Activated CD4-positive, alpha-beta T cell treated with anti-CD3 and anti-CD28 coated beads, Interleukin-2, amount 50 U/mL, for 24 hours (primary cell): ENCODE data around the gene NTNG2.
"Not testable (repeated sequence)": the region's sequence is repeated elsewhere in the genome, so short reads cannot be mapped to it uniquely, and the experiment has no call there.

Experiments
- DNase-seq, 2 donors: peaks; one replicate each; pipeline ENCODE4 v3.0.0-alpha.2; 2020; ENCODE audit warnings: low read depth in 1 of 2, low spot score in 1 of 2

NTNG2 gene, protein sequence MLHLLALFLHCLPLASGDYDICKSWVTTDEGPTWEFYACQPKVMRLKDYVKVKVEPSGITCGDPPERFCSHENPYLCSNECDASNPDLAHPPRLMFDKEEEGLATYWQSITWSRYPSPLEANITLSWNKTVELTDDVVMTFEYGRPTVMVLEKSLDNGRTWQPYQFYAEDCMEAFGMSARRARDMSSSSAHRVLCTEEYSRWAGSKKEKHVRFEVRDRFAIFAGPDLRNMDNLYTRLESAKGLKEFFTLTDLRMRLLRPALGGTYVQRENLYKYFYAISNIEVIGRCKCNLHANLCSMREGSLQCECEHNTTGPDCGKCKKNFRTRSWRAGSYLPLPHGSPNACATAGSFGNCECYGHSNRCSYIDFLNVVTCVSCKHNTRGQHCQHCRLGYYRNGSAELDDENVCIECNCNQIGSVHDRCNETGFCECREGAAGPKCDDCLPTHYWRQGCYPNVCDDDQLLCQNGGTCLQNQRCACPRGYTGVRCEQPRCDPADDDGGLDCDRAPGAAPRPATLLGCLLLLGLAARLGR

DNA sequence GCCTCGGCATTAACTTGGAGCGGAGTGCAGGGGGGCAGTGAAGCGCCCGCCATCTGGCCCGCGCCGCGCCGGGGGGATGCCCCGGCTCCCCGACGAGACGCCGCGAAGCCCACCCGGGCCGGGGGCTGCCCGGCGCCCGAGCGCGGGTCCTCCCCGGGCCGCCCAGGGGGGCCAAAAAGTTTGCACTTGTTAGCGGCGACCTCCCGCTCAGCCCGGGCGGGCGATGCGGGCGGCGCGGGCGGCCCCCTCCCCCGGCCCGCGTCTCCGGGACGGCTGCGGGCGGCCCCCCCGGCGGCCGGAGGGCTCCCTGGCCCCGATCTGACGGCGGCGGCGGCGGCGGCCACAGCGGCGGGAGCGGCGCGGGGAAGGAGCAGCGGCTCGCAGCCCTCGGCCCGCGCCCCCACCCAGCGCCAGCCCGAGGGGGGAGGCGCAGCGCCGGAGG lies at the start of gene NTNG2:
TSS of gene NTNG2 (plus strand) at position 316 of the 442 bp plus-strand sequence. CDS start 4,774 bp downstream, outside the sequence.
- no peak for DNase-seq

DNA sequence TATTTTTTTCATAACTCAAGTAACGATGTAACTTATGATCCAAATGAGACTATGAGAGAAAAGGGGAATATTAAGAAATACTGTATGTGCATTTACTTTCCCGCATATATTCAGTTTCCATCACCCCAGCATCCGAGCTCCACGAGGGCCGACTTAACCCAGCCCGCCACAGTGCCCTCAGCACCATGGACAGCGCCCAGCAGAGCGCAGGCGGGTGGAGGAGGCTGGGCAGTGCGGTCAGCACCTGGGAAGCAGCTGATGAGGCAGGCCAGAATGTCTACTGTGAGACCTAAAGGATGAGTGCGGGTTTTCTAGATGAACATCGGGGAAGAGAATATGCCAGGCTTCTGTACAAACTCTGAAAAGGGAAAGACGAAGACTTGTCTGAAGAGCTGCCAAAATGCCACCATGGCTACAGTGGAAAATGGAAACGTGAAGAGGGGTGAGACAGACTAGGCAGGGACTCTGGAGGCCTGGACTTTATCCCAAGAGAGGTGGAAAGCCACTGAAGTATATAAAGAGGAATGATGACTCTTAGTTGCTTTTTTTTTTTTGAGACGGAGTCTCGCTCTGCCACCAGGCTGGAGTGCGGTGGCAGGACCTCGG lies 47.7 kb upstream of the NTNG2 start:
- DNase-seq: no peak

DNA sequence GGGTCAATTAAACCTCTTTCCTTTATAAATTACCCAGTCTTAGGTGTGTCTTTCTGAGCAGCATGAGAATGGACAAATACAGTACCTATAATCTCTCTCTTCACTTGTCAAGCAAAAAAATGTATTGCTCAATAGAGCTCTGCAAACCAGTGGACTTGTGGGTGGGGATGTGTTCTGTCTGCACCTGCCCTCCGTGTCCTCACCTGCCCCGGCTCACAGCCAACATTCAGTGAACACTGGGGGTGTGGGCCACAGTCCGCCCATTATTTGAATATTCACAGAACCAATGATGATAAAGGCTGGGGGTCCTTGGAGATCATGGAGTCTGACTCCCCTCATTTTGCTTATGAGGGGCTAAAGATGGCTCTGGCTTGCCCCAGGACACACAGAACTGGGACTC lies 45.3 kb upstream of the NTNG2 start:
- DNase-seq: no peak

DNA sequence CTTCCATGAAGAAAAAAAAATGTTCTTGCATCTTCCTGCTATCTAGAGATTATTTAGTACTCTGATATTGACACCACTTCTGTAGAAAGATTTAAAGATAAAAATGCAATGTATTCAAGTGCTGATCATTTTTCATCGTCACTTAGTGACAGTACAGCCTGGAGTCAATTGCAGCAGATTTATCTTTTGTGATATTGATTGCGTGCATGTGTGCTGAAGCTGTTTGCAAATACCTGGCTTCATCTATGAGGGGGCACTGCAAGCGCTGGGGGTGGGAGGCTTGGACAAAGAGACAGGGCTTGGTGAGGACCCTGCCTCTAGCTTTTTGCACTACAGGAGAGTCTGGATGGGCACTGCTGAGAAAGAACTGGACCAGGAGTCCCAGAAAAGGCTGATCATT lies 44.2 kb upstream of the NTNG2 start:
- DNase-seq: no peak

DNA sequence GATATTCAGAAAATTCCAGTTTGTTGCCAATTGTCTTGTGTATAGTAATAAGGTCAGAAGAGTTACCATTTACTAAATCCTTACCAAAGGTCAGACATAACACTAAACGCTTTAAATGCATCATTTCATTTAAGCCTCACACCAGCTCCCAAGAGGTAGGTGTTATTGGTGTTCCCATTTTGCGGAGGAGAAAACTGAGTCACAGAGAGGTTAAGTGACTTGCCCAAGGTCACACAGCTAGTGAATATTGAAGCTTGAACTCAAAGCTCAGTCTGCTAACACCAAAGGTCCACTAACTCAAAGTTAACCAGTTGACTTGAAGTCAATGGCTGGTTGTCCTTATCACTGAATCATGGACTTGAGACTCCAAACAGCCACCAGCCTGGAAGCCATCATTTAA lies 40.8 kb upstream of the NTNG2 start:
- DNase-seq: no peak

DNA sequence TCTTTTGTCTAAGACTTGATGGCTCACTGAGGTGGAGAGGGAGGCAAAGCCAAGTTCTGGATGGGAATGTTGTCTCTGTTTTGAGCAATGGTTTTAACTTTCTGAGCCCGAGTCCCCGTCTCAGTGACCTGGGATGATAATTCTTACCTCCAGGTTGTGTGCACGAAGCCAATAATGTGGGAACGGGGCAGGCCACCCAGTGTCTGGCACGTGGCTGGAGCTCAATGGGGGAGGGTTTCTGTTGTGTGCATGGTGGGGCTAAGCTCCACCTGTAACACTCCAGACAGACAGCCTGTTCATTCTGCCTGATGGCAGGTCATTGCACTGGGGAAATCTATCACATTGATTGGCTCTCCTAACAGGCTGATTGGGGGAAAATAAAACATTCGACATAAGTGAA lies 37.1 kb upstream of the NTNG2 start:
- DNase-seq: no peak

DNA sequence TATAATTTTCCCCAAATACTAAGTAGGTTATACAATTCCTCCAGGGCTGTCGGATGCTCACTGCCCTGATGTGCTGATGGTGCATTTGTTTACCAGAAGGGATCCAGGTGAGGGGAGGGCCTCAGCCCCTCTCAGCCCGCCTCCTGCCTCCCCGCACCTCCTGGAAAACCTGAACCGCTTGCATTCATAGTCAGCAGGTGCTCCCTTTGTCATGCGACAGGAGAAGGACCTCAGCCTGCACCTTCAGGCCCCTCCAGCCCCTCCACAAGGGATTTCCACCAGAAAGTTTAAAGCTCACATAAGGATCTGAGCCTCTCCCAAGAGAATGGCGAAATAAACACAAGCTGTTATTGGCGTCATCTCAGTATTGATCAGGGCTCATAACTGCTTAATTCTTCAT lies 36.5 kb upstream of the NTNG2 start:
- no peak for DNase-seq

DNA sequence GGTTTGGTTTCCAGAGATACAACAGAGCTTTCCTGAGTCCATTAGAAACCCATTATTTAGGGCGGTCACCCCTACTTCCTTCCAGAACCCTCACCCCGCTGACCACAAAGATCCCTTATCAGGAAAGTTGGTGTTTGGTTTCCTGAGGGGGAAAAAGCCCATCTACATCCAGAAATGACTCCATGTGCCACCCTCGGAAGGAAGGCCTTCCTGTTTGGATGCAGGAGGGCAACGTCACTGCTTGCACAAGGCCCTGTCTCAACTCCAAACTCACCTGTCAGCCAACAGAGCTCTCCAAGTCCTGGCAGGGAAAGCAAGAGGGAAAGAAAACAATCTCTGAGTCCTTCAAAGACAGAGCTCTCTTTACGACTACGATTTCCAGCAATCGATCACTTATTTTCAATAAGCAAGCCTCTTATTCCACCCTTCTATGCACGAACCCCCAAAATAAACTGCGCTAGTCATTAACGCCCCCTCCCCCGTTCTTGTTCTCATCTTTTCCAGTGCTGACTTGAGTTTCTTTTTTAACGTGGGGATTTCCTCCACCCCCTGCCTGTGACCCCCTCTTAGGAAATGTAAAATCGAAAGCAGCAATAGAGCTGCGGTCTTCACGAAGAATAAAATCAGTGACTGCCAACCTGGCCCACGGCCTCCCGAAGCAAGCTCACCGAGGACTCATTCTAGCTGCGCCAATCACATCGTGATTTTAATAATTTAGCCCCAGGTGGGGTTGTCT lies 35.7 kb upstream of the NTNG2 start:
- DNase-seq: peak in 1 of 2 donors; percentile 10

DNA sequence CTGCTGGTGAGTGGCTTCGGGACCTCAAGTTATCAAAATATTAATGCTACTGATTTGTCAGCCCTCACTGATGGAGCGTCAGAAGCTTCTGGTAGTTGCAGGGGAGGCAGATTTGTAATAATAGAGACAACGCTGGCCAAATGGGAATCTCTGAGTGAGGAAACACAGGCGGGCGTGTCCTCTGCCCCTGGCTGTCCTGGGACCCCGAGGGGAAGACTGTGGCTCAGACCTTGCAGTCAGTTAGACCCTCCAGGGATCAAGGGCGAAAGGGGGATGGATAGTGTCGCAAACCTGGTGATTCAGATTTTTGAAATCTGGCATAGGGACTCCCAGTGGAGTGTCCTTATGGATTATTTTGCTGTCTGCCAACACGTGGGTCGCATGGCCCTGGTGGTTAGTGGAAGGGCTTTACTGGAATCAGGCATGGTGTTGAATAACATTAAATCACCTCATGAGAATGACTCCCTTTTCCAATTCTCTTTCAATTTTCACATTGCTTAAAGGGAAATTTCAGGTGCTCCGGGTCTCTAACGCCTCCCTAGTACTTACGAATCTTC lies 35.1 kb upstream of the NTNG2 start:
- DNase-seq: no peak

DNA sequence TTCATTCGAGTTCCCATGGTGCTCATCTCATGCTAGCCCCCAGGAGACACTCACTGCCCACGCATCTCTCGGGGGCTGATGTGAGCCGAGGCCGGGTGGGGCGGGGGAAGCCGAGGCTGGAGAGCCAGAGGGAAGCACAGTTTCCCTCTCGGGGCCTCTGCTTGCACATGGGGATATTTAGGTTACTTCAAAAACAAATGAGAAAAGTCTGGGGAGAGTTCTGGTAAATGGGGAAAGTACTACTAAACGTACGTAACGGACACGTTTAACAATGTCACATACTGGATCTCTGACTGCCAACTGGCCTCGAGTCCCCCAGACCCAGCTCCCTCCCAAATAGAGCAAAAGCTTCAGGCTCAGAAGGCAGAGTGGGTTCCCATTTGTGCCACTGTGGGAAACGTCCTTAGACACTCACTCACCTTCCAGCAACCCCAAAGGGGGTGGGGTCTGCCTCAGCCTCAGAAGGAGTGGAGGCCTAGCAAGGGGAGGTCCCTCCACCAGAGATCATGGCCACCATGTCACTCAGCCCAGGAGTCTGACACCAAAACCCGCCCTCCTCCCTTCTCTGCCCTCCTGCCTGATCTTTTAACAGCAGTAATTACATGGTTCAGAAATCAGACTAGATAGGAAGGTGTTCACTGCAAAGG lies 33.8 kb upstream of the NTNG2 start:
- no peak for DNase-seq

DNA sequence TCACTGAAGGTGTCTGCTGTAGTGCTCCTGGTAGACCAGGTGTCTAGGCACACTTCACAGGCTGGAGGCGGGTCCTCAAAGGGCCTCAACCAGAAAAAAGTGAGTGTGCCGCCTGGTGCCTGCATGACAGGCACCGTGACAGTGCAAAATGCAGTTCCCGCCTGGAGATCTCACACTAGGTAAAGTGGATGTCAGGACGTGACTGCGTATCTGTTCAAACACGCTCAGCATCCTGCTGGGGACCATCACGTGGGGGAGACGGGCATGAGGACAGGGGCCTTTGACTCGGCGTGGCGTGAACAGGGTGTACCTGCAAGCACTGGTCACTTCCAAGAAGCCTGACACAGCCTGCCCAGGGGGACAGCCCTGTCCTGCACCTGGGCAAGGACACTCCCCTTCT lies 32.3 kb upstream of the NTNG2 start:
- no peak for DNase-seq

DNA sequence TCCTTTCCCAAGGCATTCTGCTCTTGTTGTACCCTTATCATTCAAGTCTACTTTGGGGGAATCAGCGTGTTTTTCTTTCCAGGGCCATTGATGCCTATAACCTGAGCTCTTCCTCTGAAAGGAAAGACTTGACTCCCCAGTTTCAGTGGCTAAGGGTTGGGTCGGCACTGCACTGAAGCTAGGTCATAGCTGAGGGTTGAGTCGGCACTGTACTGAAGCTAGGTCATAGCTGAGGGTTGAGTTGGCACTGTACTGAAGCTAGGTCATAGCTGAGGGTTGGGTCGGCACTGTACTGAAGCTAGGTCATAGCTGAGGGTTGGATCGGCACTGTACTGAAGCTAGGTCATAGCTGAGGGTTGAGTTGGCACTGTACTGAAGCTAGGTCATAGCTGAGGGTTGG lies 27.8 kb upstream of the NTNG2 start:
- DNase-seq: not testable (repeated sequence)

DNA sequence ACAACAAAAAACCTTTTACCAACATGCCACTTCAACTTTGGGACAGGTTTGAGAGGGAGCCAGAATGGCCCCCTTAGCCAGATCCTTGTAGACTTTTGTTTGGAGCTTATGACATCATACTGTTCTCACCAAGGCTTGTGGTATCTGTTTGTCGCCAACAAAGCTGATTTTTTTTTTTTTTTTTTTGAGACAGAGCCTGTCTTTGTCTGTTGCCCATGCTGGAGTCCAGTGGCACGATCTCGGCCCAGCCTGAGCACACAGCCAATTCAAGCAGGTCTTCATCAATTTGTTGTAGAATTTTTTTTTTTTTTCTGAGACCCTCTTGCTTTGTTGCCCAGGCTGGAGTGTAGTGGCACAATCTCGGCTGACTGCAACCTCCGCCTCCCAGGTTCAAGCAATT lies 26.4 kb upstream of the NTNG2 start:
- DNase-seq: no peak

DNA sequence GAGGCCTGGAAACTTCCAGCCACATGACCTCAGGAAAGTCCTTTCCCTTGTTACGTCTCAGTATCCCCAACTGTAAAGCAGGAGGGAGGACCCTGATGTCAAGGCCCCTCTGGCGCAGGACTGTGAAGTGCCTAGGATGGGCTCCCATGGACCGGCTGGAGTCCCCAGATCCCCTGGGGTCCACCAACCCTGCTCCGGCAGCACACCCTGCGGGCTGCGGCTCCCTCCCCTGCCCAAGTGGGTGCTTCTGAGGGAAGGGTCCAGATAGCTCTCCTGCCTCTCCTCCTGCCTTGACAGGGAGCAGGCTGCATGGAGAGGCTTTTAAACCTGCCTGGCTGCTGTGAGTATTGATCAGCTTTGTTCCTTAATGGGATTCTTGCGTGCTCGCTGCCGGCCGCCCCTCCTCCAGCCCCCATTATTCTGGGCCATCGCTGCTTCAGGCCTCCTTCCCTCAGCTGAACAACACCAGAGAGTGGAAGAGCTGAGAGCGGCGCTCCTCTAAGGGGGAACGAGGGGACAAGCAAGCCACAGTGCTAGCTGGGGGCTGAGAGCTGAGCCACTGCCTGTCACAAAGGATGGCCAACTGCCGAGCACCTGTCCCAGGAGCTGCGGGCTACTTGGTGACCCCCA lies 25.6 kb upstream of the NTNG2 start:
- no peak for DNase-seq

DNA sequence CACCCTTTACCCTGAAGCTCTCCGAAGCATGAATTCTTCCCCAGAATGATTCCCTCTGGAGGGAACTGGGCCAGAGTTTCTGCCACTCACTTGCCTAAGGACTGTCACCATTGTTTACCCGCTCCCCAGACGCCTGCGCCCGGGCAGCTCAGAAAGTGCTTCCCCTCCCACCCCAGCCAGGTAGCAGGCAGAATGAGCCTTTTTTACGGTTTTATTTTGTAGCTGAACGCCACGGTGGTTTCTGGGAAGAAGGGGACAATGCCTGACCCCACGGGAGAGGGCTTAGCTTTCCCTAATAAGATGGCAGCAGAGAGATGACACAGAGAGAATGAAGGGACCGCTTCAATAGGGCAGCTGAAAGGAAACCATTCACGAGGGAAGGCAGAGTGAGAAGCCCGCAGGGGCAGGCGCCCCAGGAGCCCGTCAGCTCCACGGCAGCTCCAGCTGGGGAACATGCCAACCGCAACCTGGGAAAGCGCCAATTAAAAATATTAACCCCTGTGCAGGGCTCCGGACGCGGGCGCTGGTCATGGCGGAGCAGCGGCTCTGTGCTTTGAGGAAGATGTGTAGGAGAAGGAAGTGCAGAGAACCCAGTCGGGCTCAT lies 20.4 kb upstream of the NTNG2 start:
- DNase-seq: no peak

DNA sequence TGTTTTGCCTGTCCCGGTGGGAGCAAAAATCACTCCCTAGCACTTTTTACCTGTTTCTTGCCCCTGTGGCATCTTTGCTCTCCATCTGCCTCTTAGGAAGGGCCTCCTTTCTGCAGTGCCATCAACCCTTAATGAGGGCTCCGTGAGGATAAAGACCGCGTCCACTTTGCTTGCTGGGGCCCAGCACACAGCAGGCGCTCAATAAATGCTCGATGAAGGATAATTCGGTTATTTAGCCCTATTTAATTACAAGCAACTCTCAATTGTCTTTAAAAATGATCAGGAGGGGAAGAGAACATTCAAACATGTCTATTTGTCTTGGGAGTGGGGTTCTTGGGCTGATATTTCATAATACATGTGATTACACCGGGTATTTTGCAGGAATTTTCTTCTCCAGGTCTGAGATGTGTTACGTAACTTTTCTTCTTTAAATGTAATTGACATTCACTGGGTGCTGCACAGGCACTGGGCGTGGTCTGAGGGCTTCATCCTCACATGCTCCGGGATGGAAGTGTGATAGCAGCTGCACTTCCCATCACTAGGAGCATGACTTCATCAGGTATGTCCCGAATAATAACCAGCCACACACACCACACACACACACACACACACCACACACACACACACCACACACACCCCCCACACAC lies 19.8 kb upstream of the NTNG2 start:
- no peak for DNase-seq

DNA sequence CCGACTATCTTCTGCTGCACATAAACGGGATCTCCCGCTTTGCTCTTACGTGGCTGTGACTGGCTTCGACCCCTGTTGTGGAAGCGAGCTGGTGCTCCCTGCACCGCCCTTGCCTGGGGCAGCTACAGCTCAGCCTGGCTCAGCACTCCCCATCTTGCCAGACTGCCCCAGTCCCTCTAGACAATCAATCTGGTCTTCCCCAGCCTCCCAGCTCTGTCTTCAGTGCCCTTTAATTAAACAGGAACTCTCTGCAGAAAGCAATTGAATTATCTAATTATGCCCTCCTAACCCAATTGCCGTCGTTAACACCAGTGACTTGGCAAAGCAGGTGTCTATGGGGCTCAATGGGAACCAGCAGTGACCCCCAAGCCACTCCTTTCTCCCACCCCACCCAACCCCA lies 18.9 kb upstream of the NTNG2 start:
- DNase-seq: no peak

DNA sequence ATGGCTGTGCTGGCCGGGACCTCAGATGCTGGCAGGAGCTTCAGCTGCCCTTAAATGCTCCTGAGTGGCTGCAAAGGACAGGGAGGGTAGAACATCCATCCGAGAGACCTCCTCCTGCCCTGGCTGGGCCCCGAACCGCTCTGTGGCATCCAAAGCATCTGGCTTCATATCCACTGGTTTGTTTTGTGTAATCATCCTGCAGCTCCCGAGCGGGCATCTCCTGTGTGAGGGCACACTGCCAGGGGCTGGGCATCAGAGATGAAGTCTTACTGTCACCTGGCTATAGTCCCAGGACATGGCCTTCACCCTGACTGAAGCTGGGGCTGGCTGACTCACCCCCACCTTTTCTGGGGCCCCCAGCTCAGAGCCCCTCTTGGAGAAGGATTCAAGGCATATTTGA lies 18.5 kb upstream of the NTNG2 start:
- no peak for DNase-seq

DNA sequence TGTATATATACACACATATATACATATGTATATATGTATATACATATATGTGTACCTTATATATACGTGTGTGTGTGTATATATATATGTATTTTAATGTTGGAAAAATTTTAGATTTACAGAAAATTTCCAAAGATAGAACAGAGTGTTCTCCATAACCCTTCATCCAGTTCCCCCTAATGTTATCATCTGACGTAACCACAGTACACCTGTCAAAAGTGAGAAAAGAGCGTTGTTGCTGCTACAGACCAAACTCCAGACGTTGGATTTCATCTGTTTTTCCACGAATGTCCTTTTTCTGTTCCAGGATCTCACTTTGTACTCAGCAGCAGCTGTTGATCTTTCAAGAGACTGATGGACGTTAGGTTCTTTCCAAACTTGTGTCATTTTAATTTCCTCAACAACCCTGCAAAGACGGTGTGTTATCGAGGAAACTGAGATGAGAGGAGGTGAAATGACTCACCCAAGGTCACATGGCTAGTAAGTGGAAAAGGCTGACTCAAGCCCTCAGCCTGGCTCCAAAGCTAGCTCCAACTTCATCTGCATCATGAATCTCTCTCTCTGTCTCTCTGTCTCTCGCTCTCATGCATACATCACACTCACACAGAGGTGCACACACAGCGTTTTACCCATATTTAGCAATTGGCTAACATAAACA lies 17.0 kb upstream of the NTNG2 start:
- no peak for DNase-seq
